GM19324 (cell line): ENCODE data around the gene PAQR9.

Source experiments
- ATAC-seq: cut with Tn5 transposase; IDR thresholded peaks from one replicate; pipeline ENCODE4 v1.9.1; 2021; ENCODE audit warnings: mild to moderate bottlenecking, moderate library complexity; ENCODE audit not compliant: unreplicated experiment, low FRiP score

Gene PAQR9

DNA sequence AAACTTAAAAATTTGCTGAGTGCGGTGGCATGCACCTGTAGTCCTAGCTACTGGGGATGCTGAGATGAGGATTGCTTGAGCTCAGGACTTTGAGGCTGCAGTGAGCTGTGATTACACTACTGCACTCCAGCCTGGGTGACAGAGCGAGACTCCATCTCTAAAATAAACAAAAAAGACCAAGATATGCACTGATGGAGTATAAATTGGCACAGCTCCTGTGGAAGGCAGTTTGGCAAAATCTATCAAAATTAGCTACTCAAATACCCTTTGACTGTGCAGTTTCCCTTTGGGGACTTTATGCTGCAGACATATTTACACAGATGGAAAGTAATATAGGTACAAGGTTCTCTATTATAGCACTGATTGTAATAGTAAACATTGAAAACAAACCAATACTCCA lies 19.8 kb upstream of the PAQR9 start:
- ATAC-seq, result no peak

DNA sequence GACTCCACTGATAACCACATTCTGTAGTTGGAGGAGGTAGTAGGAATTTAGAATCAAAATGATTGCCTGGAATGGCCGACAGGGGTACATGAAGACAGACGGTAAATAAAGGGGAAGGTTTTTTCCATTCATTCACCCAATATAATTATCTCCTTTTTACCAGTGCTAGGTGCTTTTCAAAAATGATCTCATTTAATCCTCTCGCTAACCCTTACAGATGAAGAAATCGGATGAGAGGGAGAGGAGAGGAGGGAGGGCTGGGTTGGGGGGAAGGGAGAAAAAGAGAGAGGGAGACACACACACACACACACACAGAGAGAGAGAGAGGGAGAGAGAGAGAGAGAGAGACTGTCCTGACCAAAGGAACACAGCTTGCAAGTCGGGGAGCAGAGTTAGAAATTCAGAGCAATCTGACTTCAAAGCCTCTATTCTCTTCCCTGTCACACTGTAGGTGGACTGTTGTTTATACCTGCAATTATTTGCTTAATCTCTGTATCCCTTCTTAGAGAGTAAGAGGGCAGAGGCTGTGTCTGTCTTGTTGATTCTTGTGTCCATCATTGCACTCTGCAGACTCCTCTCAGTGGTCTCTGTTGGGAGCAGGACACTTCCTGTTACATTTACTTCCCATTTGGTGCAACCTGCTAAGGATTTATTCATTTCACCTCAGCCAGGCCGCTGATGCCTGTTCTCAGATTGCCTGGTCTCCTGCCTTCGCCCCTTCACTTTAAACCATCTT lies 18.7 kb upstream of the PAQR9 start:
- no peak for ATAC-seq

DNA sequence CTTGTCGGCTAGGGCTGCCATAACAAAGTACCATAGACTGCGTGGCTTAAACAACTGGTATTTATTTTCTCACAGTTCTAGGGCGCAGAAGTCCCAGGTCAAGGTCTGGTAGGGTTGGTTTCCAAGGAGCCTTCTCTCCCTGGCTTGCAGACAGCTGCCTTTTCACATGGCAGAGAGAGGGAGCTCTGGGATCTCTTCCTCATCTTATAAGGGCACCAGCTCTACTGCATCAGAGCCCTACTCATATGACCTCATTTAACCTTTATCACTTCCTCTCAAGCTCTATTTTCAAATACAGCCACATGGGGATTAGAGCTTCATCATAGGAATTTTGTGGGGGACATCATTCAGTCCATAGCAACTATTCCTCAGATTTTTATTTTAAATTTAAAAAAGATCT lies 17.6 kb upstream of the PAQR9 start:
- no peak for ATAC-seq

DNA sequence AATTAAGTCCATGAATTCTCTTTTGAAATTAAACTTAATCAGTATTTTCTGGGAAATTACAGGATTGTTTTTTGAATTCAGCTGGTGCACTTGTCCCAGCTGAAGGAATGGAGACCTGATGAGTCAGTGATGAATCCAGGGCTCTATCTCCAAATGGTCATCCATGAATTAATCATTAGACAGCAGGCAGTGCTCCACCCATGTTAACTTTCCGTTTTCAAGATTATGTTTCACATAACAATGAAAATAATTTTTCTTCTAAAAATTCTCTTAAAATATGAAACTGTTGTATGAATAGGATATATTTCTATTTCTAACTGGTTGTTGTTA lies 13.9 kb upstream of the PAQR9 start:
- ATAC-seq, result no peak

DNA sequence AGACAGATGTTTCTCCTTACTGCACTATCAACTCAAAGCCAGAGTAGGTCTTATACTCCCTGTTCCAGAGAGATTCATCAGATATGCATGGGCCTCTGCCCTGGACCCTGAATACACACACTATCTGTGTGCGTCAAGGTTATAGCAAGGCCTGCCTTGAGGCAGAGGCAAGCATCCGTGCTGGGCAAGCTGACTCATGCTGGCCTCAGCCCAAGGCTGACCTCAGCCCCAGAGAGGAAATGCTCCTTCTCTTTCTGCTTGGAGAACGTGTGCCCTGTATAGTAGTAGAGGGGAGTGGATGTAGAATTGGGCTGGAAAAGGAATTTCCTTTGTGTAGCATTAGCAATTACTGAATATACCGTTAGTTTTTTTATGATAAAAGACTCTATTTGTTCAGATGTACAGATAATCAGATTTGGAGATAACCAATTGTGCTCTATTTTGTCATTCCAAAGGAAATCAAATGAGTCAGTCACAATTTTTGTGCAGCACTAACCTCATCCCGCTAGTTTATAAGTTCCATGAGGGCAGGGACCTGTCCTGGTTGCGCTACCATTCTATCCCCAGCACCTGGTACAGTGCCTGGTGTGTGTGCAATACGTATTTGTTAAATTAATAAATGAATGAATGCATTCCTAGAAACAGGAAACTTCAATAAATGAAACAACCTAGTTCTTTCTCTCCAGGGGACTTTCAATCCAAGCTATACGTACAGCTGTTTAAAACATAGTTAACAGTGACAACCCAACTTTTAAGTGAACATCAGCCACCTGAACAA lies 13.3 kb upstream of the PAQR9 start:
- ATAC-seq, result no peak

DNA sequence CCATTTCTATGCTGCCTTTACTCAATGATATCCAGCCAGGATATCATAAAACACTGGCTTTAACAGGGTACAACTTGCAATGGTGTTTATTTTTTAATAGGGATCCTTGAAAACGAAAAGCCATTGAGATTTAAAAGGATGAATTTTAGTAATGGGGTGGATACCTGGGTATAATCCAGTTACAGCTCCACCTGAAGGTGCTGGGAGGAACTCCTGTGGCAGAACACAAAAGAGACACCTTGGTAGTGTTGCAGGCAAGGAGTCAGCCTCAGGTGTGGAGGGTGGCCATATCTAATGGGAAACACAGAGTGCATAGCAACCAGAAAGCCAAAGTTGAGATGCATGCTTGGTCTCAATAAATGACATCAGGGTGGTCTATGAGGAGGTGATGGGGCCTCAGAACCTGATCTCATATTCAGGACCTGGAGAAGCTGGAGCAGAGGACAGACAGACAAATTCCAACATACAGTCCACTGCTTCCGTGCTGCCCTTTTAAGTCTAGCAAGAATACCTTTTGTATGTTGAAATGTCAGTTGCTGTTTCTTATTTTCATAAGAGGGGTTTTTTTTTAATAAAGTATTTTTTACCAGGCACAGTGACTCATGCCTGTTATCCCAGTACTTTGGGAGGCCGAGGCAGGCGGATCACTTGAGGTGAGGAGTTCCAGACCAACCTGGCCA lies 12.0 kb upstream of the PAQR9 start:
- ATAC-seq, result no peak

DNA sequence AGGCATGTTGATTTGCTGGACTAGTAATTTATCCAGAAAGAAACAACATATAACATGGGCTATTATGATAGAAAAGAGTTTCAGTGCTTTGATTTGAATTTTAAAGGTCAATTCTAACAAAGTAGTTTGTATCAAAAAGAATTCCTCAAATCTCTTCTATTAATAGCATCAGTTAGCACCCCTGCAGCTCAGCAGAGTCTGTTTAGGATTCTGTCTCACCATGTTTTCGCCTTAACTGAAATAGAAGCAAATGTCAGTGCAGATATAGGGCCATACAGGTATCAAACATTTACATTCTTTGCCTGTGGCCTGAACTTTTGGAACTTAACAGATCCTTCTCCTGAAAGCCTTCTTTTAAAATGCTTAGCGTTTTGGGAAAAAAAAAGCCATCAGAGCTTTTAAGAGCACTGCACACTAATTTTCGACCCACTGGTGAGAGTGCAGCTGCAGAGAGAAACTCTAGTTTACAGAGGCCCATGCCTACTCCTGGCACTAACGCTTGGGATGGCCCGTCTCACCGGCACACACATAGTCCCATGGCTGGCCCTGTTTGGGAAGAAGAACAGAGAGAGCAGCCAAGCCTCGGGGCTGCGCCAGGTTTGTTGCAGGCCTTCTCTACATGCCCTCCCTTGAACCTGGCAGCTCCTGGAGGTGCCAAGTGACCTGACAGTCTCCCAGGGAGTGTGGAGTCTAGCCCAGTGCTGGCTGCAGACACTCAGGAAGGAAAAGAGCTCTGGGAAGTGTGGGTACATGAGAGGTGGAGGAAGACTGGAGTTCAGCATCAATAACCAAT lies 9.9 kb upstream of the PAQR9 start:
- ATAC-seq, result no peak

DNA sequence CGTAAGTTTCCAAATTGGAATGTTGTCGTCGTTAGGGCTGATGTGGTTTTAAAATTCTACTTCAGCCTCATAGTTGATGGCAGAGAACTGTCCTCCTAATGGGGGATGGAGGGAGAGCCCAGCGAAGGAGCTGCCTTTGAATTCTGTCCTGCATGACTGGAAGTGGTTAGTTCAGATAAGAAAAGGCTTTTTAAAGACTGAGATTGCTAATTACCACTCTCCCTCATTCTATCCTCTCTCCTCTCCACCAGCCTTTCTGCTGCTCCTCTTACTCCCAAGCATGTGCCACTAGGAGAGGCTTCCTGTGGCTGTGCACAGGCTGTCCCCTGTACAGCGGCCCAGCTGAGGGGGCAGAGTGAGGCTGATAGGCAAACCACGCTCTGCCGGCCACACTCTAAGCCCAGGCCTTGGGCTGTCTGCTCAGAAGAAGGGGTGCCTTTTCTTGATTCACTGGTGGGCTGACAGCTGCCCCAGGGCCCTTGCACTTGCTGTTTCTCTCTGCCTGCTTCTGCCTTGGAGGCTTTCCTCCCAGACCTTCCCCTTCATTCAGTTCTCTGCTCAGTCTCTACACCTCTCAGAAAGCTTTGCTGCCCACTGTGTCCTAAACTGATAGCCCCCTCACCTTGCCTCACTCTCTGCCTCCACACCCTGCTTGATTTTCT lies 8.7 kb upstream of the PAQR9 start:
- ATAC-seq, result no peak

DNA sequence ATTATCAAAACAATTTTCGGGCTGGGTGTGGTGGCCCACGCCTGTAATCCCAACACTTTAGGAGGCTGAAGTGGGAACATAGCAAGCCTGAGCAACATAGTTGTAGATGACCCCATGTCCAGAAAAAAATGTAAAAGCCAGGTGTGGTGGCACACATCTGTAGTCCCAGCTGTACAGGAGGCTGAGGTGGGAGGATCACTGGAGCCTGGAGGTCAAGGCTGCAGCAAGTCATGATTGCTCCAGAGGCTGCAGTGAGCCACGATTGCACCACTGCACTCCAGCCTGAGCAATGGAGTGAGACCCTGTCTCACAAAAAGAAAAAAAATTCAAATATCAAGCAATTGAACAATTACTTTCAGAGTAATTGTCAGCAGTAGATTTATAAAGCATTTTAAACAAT lies 8.0 kb upstream of the PAQR9 start:
- ATAC-seq, result no peak

DNA sequence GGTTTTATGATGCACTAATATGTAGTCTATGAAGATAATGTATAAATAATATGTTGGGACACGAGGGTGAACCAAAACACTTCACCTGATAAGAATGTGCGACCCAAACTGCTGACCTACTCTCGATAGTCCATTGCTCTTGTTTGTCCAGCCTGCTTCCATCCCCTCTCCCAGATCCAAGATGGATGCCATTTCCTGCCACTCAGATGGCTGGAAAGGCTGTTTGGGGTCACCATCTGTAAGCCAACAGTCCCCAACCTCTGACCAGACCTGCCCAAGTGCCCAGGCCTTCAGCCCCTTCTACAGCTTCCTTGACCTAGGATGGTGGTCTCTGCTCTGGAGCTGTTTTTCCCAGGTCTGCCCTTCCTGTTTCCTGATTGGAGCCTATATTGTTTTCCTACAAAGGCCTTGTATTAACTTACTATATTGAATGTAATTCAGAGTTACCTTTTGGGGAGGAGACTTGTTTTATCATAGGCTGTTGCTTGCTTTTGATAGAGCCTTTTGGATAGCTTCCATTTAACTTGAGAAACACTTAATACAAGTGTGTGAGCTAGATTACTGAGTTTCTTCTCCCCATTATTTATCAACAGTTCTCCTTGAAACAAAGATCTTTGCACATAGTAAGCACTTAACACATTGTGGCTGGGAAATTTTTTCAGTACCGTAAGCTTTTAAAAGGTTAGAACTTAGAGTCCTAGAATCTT lies 5.0 kb upstream of the PAQR9 start:
- no peak for ATAC-seq

DNA sequence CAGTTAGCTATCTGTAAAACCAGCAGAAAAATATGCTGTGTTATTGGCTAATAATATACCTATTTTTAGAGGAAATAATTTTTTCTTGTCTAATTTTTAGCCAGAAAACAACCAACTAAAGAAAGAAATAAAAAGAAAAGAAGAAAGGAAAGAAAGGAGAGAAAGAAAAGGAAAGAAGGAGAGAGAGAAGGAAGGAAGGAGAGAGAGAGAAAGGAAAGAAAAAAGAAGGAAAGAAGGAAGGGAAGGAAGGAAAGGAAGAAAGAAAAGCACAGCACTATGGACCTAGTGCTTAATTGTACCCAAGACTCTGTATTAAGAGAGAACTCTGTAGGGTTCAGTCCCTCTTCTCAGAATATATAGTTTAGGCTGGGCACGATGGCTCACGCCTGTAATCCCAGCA lies 3.3 kb upstream of the PAQR9 start:
- ATAC-seq, result no peak

DNA sequence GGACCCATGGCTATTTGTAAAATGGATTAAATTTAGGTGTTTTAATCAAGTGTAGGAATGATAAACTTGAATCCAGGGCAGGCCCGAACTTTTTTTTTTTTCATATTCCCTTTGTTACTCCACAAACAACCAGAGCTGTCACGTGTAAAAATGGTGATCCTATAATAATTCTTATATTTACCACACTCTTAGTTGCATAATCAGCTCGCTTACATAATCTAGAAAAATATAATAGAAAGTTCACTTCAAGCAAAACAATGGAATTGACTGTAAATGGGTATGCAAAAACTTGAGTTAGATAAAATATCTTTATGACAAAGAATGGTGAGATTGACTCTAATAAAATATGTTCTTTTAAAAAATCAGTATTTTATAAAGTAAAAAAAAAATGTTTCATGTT lies 2.1 kb upstream of the PAQR9 start:
- ATAC-seq, result no peak

DNA sequence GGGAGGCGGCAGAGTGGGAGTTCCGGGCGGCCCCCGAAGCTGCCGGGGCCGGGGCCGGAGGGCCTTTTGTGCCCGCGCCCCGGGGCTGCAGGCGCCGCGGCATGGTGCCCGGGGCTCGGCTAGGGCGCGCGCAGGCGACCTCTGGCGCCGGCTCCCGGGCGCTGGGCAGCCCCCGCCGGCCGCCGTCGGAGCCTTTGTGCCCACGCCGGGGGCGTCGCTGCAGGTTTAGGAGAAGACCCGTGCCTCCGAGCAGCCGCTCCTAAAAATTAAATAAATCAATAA lies 299 bp downstream of the PAQR9 start:
- no peak for ATAC-seq

DNA sequence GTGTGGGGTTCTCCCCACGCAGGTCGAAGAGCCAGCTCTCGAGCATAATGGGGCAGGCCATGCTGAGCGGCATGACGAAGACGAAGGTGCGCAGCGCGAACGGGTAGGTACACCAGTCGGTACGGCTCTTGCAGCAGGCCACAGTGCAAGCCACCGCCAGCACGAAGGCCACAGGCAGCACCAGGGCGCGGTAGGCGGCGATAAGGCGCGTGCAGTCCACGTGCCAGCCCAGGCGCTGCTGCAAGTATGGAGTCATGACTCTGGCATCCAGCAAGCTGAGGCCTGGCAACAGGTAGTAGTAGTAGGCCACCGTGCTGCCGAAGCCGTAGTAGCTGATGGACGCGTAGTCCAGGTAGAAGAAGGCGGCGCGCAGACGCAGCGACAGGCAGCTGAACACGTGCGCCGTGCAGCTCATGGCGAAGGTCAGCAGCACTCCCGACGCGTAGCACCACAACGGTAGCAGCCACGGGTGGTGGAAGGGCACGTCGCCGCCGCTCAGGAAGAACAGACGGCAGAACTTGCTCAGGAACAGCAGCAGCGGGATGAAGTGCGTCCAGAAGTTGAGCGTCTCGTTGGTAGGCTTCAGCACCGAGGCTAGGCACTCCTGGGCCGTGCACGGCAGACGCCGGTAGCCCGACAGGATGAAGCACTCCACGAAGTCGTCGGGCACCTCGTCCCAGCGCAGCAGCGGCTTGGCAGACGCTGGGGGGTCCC lies 797 bp downstream of the PAQR9 start:
- no peak for ATAC-seq

DNA sequence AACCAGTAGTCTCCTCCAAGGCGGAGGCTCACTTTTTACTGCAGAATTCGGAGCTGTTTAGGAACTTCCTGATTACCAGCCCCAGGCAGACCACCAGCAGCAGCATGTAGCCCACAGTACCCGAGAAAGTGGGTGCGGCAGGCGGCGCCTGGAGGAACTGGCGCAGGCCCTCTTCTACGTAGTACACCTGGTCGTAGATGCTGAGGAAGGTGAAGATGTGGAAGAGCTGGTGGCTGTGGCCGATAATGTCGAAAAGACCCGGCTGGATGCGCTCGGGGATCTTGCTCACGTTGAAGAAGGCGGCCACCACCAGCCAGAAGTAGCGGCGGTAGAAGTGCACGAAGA lies 1.3 kb downstream of the PAQR9 start:
- ATAC-seq, result no peak

DNA sequence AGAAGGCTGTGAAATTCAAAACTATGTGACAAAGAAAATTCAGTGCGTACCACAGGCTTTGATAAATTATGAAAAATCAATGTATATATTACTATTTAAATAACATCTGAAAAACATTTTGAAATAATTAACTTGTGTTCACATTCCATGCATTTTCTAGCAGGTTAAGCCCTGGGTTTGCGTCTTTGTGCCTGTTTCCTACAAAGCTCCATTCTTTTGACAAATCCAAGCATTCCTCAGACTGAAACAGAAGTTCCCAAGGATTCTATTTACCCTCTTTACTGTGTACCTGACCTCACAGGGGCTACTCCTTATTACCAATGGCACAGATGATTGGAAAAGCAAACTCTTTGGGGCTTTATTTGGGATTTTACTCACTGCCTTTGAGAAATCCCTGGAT lies 1.9 kb downstream of the PAQR9 start:
- ATAC-seq, result no peak

DNA sequence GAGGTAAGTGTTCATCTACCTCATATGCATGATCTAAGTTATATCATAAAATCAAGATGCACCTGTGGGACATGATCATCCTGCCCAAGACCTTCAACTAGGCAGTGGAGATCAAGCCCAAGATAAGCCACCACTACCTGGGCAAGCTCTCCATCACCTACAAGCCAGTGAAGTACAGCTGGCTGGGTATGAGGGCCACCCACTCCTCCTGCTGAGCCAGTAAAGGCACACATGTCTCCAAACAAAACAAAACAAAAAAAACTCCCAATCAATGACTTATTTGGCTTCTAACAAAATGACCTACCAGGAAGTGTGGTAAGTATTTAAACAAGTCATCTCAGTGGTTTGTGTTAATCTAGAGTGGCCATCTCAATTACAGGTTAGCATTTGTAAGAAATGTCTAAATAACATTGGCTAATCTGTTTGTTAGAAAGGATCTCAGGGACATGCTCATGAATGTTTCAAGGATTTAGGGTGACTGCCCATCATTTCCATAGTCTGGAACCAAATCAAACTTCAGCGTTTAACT lies 3.1 kb downstream of the PAQR9 start:
- ATAC-seq, result no peak

DNA sequence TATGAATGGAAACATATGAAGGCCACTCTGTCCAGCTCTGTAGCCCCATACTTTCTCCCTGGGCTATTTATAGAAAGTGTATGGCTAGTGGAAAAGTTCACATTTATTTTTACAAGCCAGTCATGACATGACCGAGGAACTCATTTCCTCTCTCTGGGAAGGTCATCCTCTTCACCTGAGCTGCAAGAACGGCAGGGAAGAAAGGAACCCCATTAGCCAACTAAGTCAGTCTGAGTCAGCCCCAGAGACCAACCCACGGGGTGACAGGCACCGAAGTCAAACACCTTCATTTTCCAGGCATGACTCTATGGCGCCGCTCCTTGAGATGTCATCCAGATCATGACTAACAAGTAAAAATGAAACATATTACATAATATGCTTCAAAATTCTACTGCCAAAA lies 4.8 kb downstream of the PAQR9 start:
- no peak for ATAC-seq

DNA sequence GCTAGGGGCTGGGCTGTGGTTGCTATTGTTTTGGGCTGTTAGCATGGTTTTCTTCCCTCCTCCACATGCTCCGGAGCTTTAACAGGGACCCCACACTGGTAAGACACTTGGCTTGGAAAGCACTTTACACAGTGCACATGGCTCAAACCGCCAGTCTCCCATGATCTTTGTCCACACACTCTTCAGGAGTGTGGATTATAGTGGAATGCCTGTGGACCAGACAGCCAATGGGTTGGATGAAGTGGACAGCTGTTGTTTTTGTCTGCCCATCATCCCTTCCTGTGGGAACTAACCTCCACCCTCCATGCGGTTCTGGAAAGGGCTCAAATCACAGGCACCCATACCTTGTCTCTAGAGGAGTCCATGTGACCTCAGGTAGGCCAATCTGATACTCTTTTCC lies 10.0 kb downstream of the PAQR9 start:
- no peak for ATAC-seq
